Superior temporal gyrus (tissue), 1 donor: ENCODE data around the gene FREM1.

Source experiments
- DNase-seq: peaks from one replicate; pipeline ENCODE4 v3.0.0-alpha.2; 2016; ENCODE audit errors: extremely low spot score

FREM1 gene

DNA sequence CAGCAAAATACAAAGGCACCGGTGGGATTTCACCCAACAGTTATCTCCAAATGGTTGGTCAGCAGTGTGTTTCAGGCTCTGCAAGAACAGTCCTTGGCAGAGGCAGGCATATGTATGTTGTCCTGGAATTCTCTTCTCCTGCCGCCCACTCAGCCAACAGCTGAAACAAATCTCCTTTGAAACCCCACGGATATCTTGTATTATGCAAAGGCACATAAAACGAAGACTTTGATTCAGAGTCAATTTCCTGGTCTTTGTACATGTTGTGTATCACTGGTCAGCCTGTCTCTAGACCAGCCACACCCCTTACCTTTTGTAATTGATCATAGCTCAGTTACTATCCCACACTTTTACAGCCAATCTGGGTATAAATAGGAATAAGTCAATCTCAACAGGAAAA is 29.2 kb downstream of the FREM1 start:
- DNase-seq, result no peak

DNA sequence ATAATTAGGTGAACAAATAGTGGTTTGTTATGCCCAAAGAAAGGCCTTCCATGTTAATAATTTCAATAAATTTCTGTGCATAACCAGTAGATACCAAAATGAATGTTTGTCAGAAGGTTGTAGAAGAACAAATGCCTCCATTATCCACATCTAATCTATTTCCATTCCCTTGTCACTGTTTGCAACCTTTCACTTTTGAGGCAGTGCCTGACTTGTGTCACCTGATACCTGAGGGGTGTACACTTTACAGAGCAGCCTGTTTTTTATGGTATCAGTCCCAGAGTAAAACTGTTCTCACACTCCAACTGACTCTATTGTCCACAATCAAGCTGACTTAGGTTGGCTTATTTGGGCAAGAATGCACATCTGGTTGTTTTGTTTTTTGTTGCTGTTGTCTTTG is 40.1 kb downstream of the FREM1 start:
- DNase-seq, result no peak

GRCh38 chr9:14869671-14870070 is 40.6 kb downstream of the FREM1 start:
- DNase-seq, result no peak

DNA sequence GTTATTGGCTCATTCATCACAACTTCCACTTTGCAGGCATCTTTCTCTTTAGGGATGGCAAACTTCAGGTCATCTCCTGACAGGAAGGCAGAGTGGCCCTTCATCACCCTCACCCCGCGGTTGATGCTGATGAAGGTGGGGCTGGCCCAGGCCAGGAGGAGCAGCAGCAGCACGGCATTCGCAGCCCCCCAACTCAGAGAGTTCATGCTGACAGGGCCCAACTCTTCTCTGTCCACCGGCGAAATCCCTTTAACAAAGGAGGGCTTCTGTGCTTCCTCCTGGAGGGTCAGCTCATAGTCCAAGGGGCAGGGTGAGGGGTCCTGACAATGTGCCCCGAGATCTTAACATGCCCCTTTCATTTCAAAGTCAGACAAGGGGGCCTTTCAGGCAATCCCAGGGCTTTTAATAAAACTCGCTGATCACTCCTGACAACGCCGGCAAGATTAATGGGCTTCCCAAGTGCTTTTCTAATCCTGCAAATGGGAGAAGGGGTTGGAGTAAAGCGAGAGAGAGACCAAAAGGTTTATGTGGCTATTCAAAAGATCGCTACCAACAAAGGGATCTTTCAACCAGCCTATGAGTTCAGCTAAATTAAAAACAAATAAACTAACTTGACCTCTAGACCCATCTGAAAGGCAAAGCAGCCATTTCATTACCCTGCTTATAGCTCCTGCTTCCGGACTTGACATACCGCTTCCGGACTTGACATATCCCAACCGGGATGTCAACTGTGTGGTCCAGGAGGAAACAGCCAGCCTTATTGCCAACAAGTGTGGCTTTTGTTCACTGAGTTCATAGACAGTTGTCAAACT is 41.2 kb downstream of the FREM1 start:
- no peak for DNase-seq

DNA sequence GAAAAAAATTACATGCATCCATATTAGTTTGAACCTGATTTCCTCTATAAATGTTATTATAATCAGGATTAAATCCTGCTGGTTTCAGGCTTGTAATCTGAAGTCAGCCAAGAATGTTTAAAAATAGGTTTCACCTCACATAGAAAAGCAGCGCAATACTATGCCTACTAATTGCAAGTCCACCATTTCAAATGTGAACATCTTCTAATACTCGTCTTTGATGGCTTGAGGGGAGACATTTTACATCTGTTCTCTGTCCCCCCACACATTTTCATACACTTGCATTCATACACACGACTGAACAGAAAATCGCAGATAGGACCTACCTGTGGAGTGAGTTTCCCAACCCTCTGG is 41.8 kb downstream of the FREM1 start:
- DNase-seq, result no peak

- no peak for DNase-seq
These were observed 44.0 kb downstream of the FREM1 start for GRCh38 chr9:14866200-14866749.

- DNase-seq, result no peak
These were observed 45.9 kb downstream of the FREM1 start for GRCh38 chr9:14864309-14864708.

- no peak for DNase-seq
These were observed 46.8 kb downstream of the FREM1 start for GRCh38 chr9:14863402-14863801.

- DNase-seq, result no peak
These were observed 52.6 kb downstream of the FREM1 start for GRCh38 chr9:14857449-14858305.

GRCh38 chr9:14849851-14850250 is 60.4 kb downstream of the FREM1 start:
- no peak for DNase-seq

- DNase-seq, result no peak
These were observed 60.9 kb downstream of the FREM1 start for GRCh38 chr9:14849296-14849695.

GRCh38 chr9:14846871-14847311 is 63.3 kb downstream of the FREM1 start:
- no peak for DNase-seq

- no peak for DNase-seq
These were observed 67.1 kb downstream of the FREM1 start for GRCh38 chr9:14843163-14843562.

- DNase-seq, result no peak
These were observed 68.0 kb downstream of the FREM1 start for GRCh38 chr9:14842269-14842668.

GRCh38 chr9:14838701-14839100 is 71.5 kb downstream of the FREM1 start:
- no peak for DNase-seq

DNA sequence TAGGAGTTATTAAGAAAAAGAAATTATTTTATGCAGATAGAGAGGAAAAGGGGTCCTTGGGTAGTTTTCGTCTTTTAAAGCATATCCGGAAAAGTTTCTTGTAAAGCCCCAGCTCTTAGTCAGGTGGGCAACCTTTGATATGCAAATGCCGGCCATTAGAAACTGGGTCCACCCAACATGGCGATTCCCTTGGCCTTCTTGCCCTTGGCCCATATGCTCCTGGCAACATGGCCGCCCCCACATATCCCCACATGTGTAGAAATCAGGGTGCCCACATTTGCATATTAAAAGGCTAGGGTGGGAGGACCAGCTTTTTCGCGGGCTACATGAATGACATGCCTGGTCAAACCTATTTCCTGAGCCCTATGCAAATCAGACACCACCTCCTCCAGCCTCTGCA is 73.3 kb downstream of the FREM1 start:
- DNase-seq, result no peak

GRCh38 chr9:14831661-14832060 is 78.6 kb downstream of the FREM1 start:
- DNase-seq, result no peak

GRCh38 chr9:14831074-14831473 is 79.2 kb downstream of the FREM1 start:
- no peak for DNase-seq

DNA sequence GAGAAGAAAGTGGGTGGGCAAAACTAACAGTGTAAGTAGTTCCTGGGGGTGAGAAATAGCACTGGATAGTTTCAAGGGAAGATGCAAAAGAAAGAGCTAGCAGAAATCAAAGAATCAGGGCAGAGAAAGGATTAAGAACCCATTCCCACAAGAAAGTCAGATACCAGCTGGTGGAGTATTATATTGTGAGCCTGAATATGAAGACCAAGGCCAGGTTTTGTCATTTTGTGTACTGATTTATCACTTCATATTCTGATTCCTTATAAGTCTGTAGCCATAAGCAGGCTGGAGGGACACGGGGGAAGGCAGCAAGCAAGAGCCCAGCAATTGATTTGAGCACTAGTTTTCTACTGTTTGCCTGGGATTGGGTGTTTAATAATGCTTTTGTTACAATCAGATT is 80.2 kb downstream of the FREM1 start:
- no peak for DNase-seq

- DNase-seq, result no peak
These were observed 81.0 kb downstream of the FREM1 start for GRCh38 chr9:14829204-14829603.

DNA sequence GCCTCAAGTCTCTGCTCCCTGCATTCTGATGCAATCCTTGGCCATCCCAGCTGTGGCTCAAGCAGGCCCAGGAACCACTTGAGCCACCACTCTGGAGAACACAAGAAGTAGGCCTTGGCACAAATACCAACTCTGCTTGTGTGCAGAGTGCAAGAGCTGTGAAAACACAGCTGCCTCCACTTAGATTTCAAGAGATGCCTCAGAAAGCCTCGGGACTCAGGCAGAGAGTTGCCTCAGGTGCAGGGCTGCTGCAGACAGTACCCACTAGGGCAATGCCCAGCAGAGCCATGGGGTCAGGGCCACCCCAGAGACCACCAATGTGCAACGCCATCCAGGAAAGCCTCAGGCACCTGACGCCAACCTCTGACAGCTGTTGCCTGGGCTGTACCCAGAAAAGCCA is 82.4 kb downstream of the FREM1 start:
- no peak for DNase-seq

DNA sequence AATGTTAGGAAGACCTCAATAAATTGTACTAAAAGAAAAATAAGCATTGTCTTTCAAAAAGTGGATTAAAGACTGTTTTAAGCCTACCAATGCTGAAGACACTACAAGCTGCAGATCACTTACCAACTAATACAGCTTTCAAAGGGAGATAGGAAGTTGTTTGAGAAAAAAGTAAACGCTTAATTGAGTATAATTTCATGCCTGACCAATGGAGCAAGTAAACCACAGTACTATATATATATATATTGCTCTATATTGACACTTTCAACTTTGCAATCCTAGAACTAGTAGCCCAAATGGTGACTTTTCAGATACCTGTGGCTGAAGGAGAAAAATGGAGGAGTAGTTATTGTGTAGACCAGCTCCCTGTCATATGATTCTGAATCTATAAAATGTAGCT is 85.7 kb downstream of the FREM1 start:
- DNase-seq, result no peak

GRCh38 chr9:14823800-14824199 is 86.4 kb downstream of the FREM1 start:
- DNase-seq, result no peak
